Mucosa of descending colon (tissue), 3 donors: Measurements from ENCODE around the gene THBD. TPM values are rescaled to one million over a fixed set of nuclear protein-coding genes. Genes with fewer than 3 reads are reported as not detected.

Experiments used
- ATAC-seq: fragments of 200-7000 bp; cut with Tn5 transposase; one replicate; pipeline ENCODE4 v1.9.1; 2020; ENCODE audit warnings: mild to moderate bottlenecking, moderate library complexity
- DNase-seq, 3 donors: peaks; one replicate each; pipeline ENCODE4 v3.0.0-alpha.2; 2020
- H3K36me3 ChIP-seq: fragments of 200-600 bp; one replicate; pipeline ENCODE4 v1.8.0; 2021; ENCODE audit warnings: low read depth, mild to moderate bottlenecking
- H3K4me1 ChIP-seq: fragments of 200-600 bp; one replicate; pipeline ENCODE4 v1.8.0; 2021; ENCODE audit warnings: low read depth, mild to moderate bottlenecking
- H3K4me3 ChIP-seq: fragments of 200-600 bp; one replicate; pipeline ENCODE4 v1.8.0; 2021; ENCODE audit warnings: mild to moderate bottlenecking
- H3K9me3 ChIP-seq: fragments of 200-600 bp; one replicate; pipeline ENCODE4 v1.8.0; 2021; ENCODE audit warnings: mild to moderate bottlenecking
- CTCF ChIP-seq: fragments of 200-600 bp; IDR thresholded peaks from one replicate; pipeline ENCODE4 v1.8.0; 2022; ENCODE audit warnings: antibody characterized with exemption, mild to moderate bottlenecking
- intact Hi-C, 2 donors: fragments of 100-400 bp; cut with DNase I in 1 of 2; cut with micrococcal nuclease in 1 of 2; formaldehyde crosslinking; loops; one replicate each; pipeline versions ENCODE4 v1.11.0 to v1.11.1; 2022; cut with DNase I, micrococcal nuclease
- total RNA-seq, 3 donors: library from RNA; stranded (reverse); fragmentation: NEBNext Ultra II Directional in 2 of 3; extraction: Animal tissue kit (Norgen Biotek cat#: 25700) in 2 of 3; gene quantifications; one replicate each; pipeline versions ENCODE4 v1.2.1 to v1.2.4, GENCODE V29; 2021 to 2023
- donor health status: DM: no; HTN: no; CAD: no; lungs with moderate emphysema.
- donor health status: DM: no; HTN: no; CAD: no.
- donor health status: DM: no; HTN: yes; CAD: no.

The THBD gene
- total RNA-seq, 3 donors from 2014 or later, result 1.8 to 8.8 (median 5.9) TPM

- intact Hi-C loops, result no loop called here
- no peak for DNase-seq
- no peaks in the 10 kb centered on the region for H3K36me3 ChIP-seq
- ATAC-seq, result no peak
- TF ChIP-seq CTCF, result no peak
- H3K4me1 ChIP-seq, result no peaks in the 10 kb centered on the region
- no peaks in the 10 kb centered on the region for H3K9me3 ChIP-seq
- no peak overlapping the region for H3K4me3 ChIP-seq
Measured at GRCh38 chr20:23039136-23039875, 10.2 kb downstream of the THBD start.

- DNase-seq, result no peak
- ATAC-seq, result no peak
- Histone ChIP-seq H3K36me3 (no peaks in the 10 kb centered on the region), H3K9me3 (no peaks in the 10 kb centered on the region), H3K4me1 (no peaks in the 10 kb centered on the region), H3K4me3 (no peak overlapping the region)
- TF ChIP-seq CTCF, result no peak
- intact Hi-C loops, result no loop called here
Measured at GRCh38 chr20:23037017-23037481, 12.4 kb downstream of the THBD start.

- Histone ChIP-seq H3K36me3 (no peaks in the 10 kb centered on the region), H3K9me3 (no peaks in the 10 kb centered on the region), H3K4me3 (no peak overlapping the region), H3K4me1 (no peaks in the 10 kb centered on the region)
- DNase-seq (no peak), ATAC-seq (no peak)
- intact Hi-C loops, result no loop called here
- no peak for TF ChIP-seq CTCF
Measured at GRCh38 chr20:23036371-23036770, 13.1 kb downstream of the THBD start.

- TF ChIP-seq CTCF, result no peak
- intact Hi-C loops, result no loop called here
- Histone ChIP-seq H3K9me3 (no peaks in the 10 kb centered on the region), H3K4me1 (no peaks in the 10 kb centered on the region), H3K4me3 (no peak overlapping the region), H3K36me3 (no peaks in the 10 kb centered on the region)
- ATAC-seq (no peak), DNase-seq (no peak)
Measured at GRCh38 chr20:23035731-23036130, 13.7 kb downstream of the THBD start.

- H3K9me3 ChIP-seq, result no peaks in the 10 kb centered on the region
- intact Hi-C loops, result no loop called here
- no peak within 1 kb of the TSS for H3K4me3 ChIP-seq
- DNase-seq (no peak), ATAC-seq (no peak)
- no peaks in the 10 kb centered on the region for H3K4me1 ChIP-seq
- no peaks in the 10 kb centered on the region for H3K36me3 ChIP-seq
- no peak for TF ChIP-seq CTCF
Measured at GRCh38 chr20:23034721-23035671, 14.5 kb downstream of the THBD start, which contains the start of gene SSTR4. Gene SSTR4, plus strand, starts transcription at chr20:23035312. Its CDS starts 172 bp downstream, at chr20:23035484.
